GM15510 (cell line): Measurements from ENCODE around the gene HMG20B.
A peak's percentile ranks its signal among the peaks of the same experiment; 100 is the strongest.

Experiments
- POLR2A ChIP-seq: IDR thresholded peaks from 3 replicates; pipeline ENCODE4 v1.6.1; 2011; ENCODE audit warnings: borderline replicate concordance; ENCODE audit not compliant: insufficient read length; ENCODE audit errors: extremely low read depth

The HMG20B gene

GRCh38 chr19:3613818-3614661, 41.3 kb downstream of the HMG20B start:
- TF ChIP-seq POLR2A = no peak

- no peak for TF ChIP-seq POLR2A
Observed at GRCh38 chr19:3614858-3615505, 42.2 kb downstream of the HMG20B start.

GRCh38 chr19:3615524-3616135, 42.9 kb downstream of the HMG20B start:
- no peak for TF ChIP-seq POLR2A

- TF ChIP-seq POLR2A = no peak
Observed at GRCh38 chr19:3617463-3617862, 44.7 kb downstream of the HMG20B start.

- no peak for TF ChIP-seq POLR2A
Observed at GRCh38 chr19:3618144-3618810, 45.5 kb downstream of the HMG20B start.

- no peak for TF ChIP-seq POLR2A
Observed at GRCh38 chr19:3618811-3619630, 46.3 kb downstream of the HMG20B start.

- no peak for TF ChIP-seq POLR2A
Observed at GRCh38 chr19:3619631-3620012, 46.9 kb downstream of the HMG20B start.

- TF ChIP-seq POLR2A = no peak
Observed at GRCh38 chr19:3620145-3620816, 47.5 kb downstream of the HMG20B start.

GRCh38 chr19:3620817-3621547, 48.2 kb downstream of the HMG20B start:
- TF ChIP-seq POLR2A = no peak

- no peak for TF ChIP-seq POLR2A
Observed at GRCh38 chr19:3621689-3622088, 48.9 kb downstream of the HMG20B start.

GRCh38 chr19:3622224-3622623, 49.5 kb downstream of the HMG20B start:
- no peak for TF ChIP-seq POLR2A

GRCh38 chr19:3623716-3624115, 51.0 kb downstream of the HMG20B start:
- TF ChIP-seq POLR2A = no peak

GRCh38 chr19:3625996-3626472, 53.3 kb downstream of the HMG20B start:
- TF ChIP-seq POLR2A = no peak

GRCh38 chr19:3626473-3627350, 54.0 kb downstream of the HMG20B start, which contains the start of gene CACTIN:
Gene CACTIN (minus strand): TSS chr19:3626790. CDS start chr19:3626762, 28 bp downstream.
- peak; percentile 96 for TF ChIP-seq POLR2A
